Gastrocnemius medialis (tissue), 4 donors: Measurements from ENCODE around the gene TICAM1. TPM values are rescaled to one million over a fixed set of nuclear protein-coding genes. Genes with fewer than 3 reads are reported as not detected.

Experiments
- ATAC-seq, 2 donors: fragments of 150-250 bp; one replicate each; pipeline ENCODE4 v1.9.1; 2016
- DNase-seq, 2 donors: peaks; one replicate each; pipeline ENCODE4 v3.0.0-alpha.2; 2019
- H3K27ac ChIP-seq, 4 donors: fragments of 200-600 bp; sonication (generic); 1 replicate in 1 of 4; 2 replicates in 3 of 4; pipeline ENCODE4 v1.5.1; 2016 to 2018; ENCODE audit warnings: mild to moderate bottlenecking in 2 of 4, moderate library complexity in 1 of 4
- H3K27me3 ChIP-seq, 3 donors: fragments of 200-600 bp; sonication (generic) in 2 of 3; 1 replicate in 1 of 3; 2 replicates in 2 of 3; pipeline versions ENCODE4 v1.5.1 to v1.6.0; 2016 to 2019; ENCODE audit warnings: mild to moderate bottlenecking in 1 of 3, moderate library complexity in 1 of 3
- H3K36me3 ChIP-seq, 2 donors: fragments of 200-600 bp; sonication (generic) in 1 of 2; one replicate each; pipeline ENCODE4 v1.5.1; 2017 to 2018
- H3K4me1 ChIP-seq, 2 donors: fragments of 200-600 bp; sonication (generic) in 1 of 2; one replicate each; pipeline ENCODE4 v1.5.1; 2016 to 2017; ENCODE audit warnings: mild to moderate bottlenecking in 2 of 2
- H3K4me3 ChIP-seq, 4 donors: fragments of 200-600 bp; sonication (generic) in 3 of 4; 1 replicate in 1 of 4; 2 replicates in 3 of 4; pipeline ENCODE4 v1.5.1; 2016 to 2019; ENCODE audit warnings: mild to moderate bottlenecking in 2 of 4
- H3K9me3 ChIP-seq, 3 donors: fragments of 200-600 bp; sonication (generic) in 2 of 3; 1 replicate in 1 of 3; 2 replicates in 2 of 3; pipeline ENCODE4 v1.5.1; 2016 to 2019
- CTCF ChIP-seq, 5 experiments: fragments of 450-650 bp in 3 of 5; fragments of 200-600 bp in 2 of 5; sonication (generic) in 2 of 5; IDR thresholded peaks in 4 of 5; conservative IDR thresholded peaks in 1 of 5; 1 replicate in 4 of 5; 2 replicates in 1 of 5; pipeline ENCODE4 v1.5.1; 2016 to 2019; ENCODE audit warnings: antibody characterized with exemption in 5 of 5, mild to moderate bottlenecking in 3 of 5, moderate library complexity in 3 of 5
- POLR2A ChIP-seq, 2 donors: fragments of 450-650 bp; IDR thresholded peaks; one replicate each; pipeline ENCODE4 v1.6.1; 2017; ENCODE audit warnings: antibody characterized with exemption in 2 of 2, mild to moderate bottlenecking in 2 of 2, moderate library complexity in 2 of 2
- in situ Hi-C, 4 donors: fragments of 200-750 bp; cut with MboI; loops; one replicate each; pipeline versions ENCODE4 v1.15.0 to v1.8.0; 2017; ENCODE audit warnings: low sequenced_read_pairs in 4 of 4
- intact Hi-C: fragments of 100-400 bp; cut with DNase I; formaldehyde crosslinking; loops from one replicate; pipeline ENCODE4 v1.15.1; 2023; ENCODE audit warnings: low total_unique reads
- total RNA-seq, 4 donors: library from RNA; depleted of rRNA; stranded (reverse); fragments of >200 nt; gene quantifications; one replicate each; pipeline versions ENCODE4 v1.1.0 to v1.2.3, GENCODE V29; 2016

TICAM1 gene
- total RNA-seq, 4 donors from 2014 or later, result 5.9 to 14.0 (median 9.0) TPM

DNA sequence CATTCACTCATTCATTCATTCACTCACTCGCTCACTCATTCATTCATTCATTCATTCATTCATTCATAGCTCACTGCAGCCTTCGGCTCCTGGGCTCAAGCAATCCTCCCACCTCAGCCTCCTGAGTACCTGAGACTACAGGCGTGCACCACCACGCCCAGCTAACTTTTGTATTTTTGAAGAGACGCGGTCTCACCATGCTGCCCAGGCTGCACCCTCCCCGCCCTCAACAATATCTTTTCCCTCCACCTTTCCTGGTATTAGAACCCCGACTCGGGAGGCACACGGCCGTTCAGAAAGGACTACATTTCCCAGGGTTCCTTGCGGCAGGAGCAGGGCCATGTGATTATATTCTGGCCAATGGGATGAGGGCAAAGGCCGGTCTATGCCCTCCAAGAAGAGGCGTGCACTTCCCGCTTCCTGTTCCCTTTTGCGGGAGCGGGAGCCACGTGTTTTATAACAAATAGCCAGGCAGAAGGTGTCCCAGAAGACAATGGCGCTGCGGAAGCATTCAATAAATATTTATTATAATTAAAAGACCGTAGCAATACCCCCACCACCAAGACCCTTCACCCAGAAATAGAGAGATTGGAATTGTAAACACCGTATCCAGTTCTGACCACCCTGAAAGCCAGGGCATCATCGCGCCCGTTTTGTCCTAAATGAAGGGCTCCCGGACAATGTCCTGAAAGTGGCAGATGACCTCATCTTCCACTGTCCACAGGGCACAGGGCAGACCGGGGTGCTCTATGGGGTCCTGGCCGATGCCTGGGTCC, 15.9 kb downstream of the TICAM1 start:
- intact Hi-C loops (loop anchor here (1.0 kb wide), 1 partner anchor 24 kb away; the partner anchor contains the start of gene FEM1A), in situ Hi-C loops (no loop called here)
- ATAC-seq (peak; percentile 78), DNase-seq (peak; percentile 93 to 94)
- peak overlapping the region; percentile 95 to 97 (median 96) for H3K27ac ChIP-seq
- peaks cover 0 to 13% of the 10 kb centered on the region in 2 donors for H3K36me3 ChIP-seq
- peak overlapping the region; percentile 33 to 48 (median 36) for H3K4me3 ChIP-seq
- TF ChIP-seq CTCF (IDR thresholded peaks at IDR 0.05 in 4 of 5, conservative IDR thresholded peaks at IDR 0.05 in 1 of 5) (no peak), POLR2A (IDR thresholded peaks at IDR 0.05) (peak in 1 of 2 donors; percentile 19)
- no peaks in the 10 kb centered on the region for H3K9me3 ChIP-seq
- no peaks in the 10 kb centered on the region for H3K27me3 ChIP-seq
- H3K4me1 ChIP-seq, result peaks cover 38 to 41% of the 10 kb centered on the region in 2 donors

DNA sequence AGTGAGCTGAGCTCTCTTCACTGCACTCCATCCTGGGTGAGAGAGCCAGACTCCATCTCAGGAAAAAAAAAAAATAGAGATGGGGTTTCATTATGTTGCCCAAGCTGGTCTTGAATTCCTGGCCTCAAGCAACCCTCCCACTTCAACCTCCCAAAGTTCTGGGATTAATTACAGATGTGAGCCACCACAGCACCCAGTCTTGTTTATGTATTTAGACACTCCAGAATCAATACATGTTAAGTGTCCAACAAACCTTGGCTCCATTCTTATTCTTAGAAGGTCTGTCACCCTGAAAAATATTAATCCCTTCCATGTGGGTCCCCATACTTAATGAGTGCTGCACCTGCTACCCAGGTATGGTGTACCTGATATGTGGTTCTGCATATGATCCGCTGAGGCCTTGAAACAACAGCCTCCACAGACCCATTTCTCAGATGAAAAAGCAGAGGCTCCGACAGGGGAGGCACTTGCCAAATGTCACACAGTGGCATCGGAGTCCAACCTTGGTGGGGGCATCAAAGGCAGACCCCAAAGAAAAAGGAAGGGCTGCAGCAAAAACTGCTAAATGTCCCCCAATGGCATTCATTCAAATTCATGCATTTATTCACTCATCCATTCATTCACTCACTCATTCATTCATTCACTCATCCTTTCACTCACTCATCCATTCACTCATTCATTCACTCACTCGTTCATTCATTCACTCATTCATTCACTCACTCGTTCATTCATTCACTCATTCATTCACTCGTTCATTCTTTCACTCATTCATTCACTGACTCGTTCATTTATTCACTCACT, 16.7 kb downstream of the TICAM1 start:
- no peak for ATAC-seq
- H3K4me3 ChIP-seq, result no peak overlapping the region
- H3K9me3 ChIP-seq, result no peaks in the 10 kb centered on the region
- peaks cover 38 to 41% of the 10 kb centered on the region in 2 donors for H3K4me1 ChIP-seq
- no peaks in the 10 kb centered on the region for H3K27me3 ChIP-seq
- no peak for TF ChIP-seq CTCF (IDR thresholded peaks at IDR 0.05 in 4 of 5, conservative IDR thresholded peaks at IDR 0.05 in 1 of 5)
- no peak for TF ChIP-seq POLR2A (IDR thresholded peaks at IDR 0.05)
- DNase-seq, result no peak
- intact Hi-C loops, result loop anchor here (1.0 to 5.0 kb wide), 3 partner anchors 24 to 162 kb away; partner anchors contain the start of genes FEM1A and PLIN3
- H3K27ac ChIP-seq, result peak overlapping the region; percentile 95 to 97 (median 96)
- peaks cover 0 to 13% of the 10 kb centered on the region in 2 donors for H3K36me3 ChIP-seq
- in situ Hi-C loops, result loop anchor here in 1 of 4 donors (5.0 kb wide), 1 partner anchor 97 kb away; no protein-coding TSS in a partner anchor

DNA sequence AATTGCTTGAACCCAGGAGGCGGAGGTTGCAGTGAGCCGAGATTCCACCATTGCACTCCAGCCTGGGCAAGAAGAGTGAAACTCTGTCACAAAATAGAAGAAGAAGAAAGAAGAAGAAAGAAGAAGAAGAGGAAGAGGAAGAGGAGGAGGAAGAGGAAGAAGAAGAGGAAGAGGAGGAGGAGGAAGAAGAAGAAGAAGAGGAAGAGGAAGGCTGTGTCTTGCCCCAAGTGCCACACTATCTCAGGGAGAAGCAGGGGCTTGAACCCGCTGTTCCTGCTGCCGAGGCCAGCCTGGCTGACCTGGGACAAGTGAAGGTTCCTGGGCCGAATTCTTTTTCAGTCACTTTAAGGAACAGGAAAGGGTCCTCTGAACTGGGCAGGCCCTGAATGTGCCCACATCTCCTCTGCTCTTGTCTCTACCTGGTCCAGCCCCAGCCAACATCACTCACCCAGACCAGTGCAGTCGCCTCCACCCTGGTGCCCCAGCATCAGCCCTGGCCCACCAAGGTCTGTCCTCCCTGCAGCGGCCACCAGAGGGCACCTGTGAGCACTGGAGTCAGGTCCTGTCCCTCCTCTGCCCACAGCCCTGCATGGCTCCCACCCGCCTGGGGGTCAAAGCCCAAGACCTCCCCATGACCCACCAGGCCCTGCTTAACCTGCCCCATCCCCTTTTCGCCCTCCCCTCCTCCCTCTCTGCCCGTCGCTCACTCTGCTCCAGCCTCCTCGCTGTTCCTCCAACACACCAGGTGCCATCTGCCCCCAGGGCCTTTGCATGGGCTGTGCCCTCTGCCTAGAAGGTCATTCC, 20.0 kb downstream of the TICAM1 start:
- no peaks in the 10 kb centered on the region for H3K36me3 ChIP-seq
- DNase-seq (peak in 1 of 2 donors; percentile 80), ATAC-seq (peak in 1 of 2 donors; percentile 15)
- intact Hi-C loops (loop anchor here (1.0 to 5.0 kb wide), 3 partner anchors 20 to 166 kb away; partner anchors contain the start of genes PLIN3 and TICAM1), in situ Hi-C loops (loop anchor here in 1 of 4 donors (5.0 kb wide), 1 partner anchor 101 kb away; no protein-coding TSS in a partner anchor)
- peak; percentile 84 to 94 (median 87) for TF ChIP-seq CTCF (IDR thresholded peaks at IDR 0.05 in 4 of 5, conservative IDR thresholded peaks at IDR 0.05 in 1 of 5)
- TF ChIP-seq POLR2A (IDR thresholded peaks at IDR 0.05), result no peak
- H3K27ac ChIP-seq, result peak overlapping the region; percentile 95 to 97 (median 96)
- no peaks in the 10 kb centered on the region for H3K9me3 ChIP-seq
- no peak overlapping the region for H3K4me3 ChIP-seq
- no peaks in the 10 kb centered on the region for H3K27me3 ChIP-seq
- peaks cover 27 to 30% of the 10 kb centered on the region in 2 donors for H3K4me1 ChIP-seq

GRCh38 chr19:4807188-4807587, 24.3 kb downstream of the TICAM1 start:
- in situ Hi-C loops (loop anchor here in 3 of 4 donors (5.0 to 10.0 kb wide), 4 partner anchors 40 to 105 kb away; no protein-coding TSS in a partner anchor), intact Hi-C loops (no loop called here)
- Histone ChIP-seq H3K27ac (peak overlapping the region in 1 of 4 donors; percentile 18), H3K4me1 (peaks cover 7 to 8% of the 10 kb centered on the region in 2 donors), H3K27me3 (no peaks in the 10 kb centered on the region), H3K36me3 (no peaks in the 10 kb centered on the region), H3K9me3 (no peaks in the 10 kb centered on the region), H3K4me3 (no peak overlapping the region)
- no peak for TF ChIP-seq POLR2A (IDR thresholded peaks at IDR 0.05)
- no peak for ATAC-seq
- DNase-seq, result no peak
